T-cell (primary cell): ENCODE results near the gene SLC15A4. TPM values are rescaled to one million over a fixed set of nuclear protein-coding genes. Genes with fewer than 3 reads are reported as not detected.

ENCODE experiments used
- ATAC-seq, 4 experiments: fragments of 200-7000 bp in 3 of 4; fragments of 150-1000 bp in 1 of 4; cut with Tn5 transposase; replicated peaks in 1 of 4; 1 replicate in 3 of 4; 2 replicates in 1 of 4; pipeline ENCODE4 v1.10.0; 2021; ENCODE audit warnings: moderate library complexity in 3 of 4, mild to moderate bottlenecking in 2 of 4, moderate number of reproducible peaks in 1 of 4
- CTCF ChIA-PET, 2 donors: fragments of 300-600 bp; sonication (Branson Sonifier 250); formaldehyde crosslinking; loops; one replicate each; lab custom pipeline; 2022; ENCODE audit warnings: antibody characterized with exemption in 2 of 2; lab: Charles Lee
- POLR2A ChIA-PET, 2 donors: fragments of 300-600 bp; sonication (Branson Sonifier 250); formaldehyde crosslinking; loops; one replicate each; lab custom pipeline; 2022; ENCODE audit warnings: antibody characterized with exemption in 2 of 2; lab: Charles Lee
- DNase-seq, 35 experiments: peaks; one replicate each; pipeline versions ENCODE4 v3.0.0 to v3.0.0-alpha.2; 2013 to 2023
- H3K27ac ChIP-seq: one replicate; pipeline ENCODE4 v1.5.1; 2013; ENCODE audit warnings: low read length
- H3K27me3 ChIP-seq, 2 experiments: replicated peaks in 1 of 2; 1 replicate in 1 of 2; 2 replicates in 1 of 2; pipeline versions ENCODE4 v1.6.1 to v1.7.0; 2013; ENCODE audit warnings: low read length in 1 of 2, mixed read lengths in 1 of 2; ENCODE audit not compliant: control insufficient read depth in 2 of 2, insufficient read depth in 2 of 2; ENCODE audit errors: extremely low read depth in 1 of 2
- H3K36me3 ChIP-seq, 2 donors: 1 replicate in 1 of 2; 2 replicates in 1 of 2; pipeline versions ENCODE4 v1.6.1 to v1.7.0; 2013; ENCODE audit warnings: low read length in 1 of 2; ENCODE audit not compliant: control insufficient read depth in 2 of 2, insufficient read depth in 1 of 2; ENCODE audit errors: extremely low read depth in 1 of 2
- H3K4me1 ChIP-seq, 2 experiments: 1 replicate in 1 of 2; 2 replicates in 1 of 2; pipeline versions ENCODE4 v1.6.1 to v1.7.0; 2013; ENCODE audit warnings: low read length in 2 of 2, mixed read lengths in 1 of 2; ENCODE audit not compliant: insufficient read depth in 2 of 2, control insufficient read depth in 1 of 2; ENCODE audit errors: extremely low read depth in 1 of 2
- H3K4me3 ChIP-seq, 2 donors: 1 replicate in 1 of 2; 2 replicates in 1 of 2; pipeline versions ENCODE4 v1.5.1 to v1.7.0; 2013; ENCODE audit warnings: mild to moderate bottlenecking in 2 of 2, low read length in 1 of 2, moderate library complexity in 1 of 2; ENCODE audit not compliant: control insufficient read depth in 1 of 2; ENCODE audit errors: extremely low read depth in 1 of 2
- H3K9me3 ChIP-seq: 2 replicates; pipeline ENCODE4 v1.7.0; 2013
- H3K27ac Mint-ChIP-seq, 2 donors: one replicate each; pipeline ENCODE4 v1.8.0; 2020 to 2021; ENCODE audit warnings: mild to moderate bottlenecking in 2 of 2, mixed read lengths in 2 of 2
- H3K27me3 Mint-ChIP-seq, 2 donors: one replicate each; pipeline ENCODE4 v1.8.0; 2021 to 2022; ENCODE audit warnings: mixed read lengths in 2 of 2
- H3K36me3 Mint-ChIP-seq: one replicate; pipeline ENCODE4 v1.8.0; 2021; ENCODE audit warnings: mixed read lengths
- H3K4me1 Mint-ChIP-seq, 3 donors: one replicate each; pipeline ENCODE4 v1.8.0; 2020 to 2022; ENCODE audit warnings: mixed read lengths in 3 of 3, mild to moderate bottlenecking in 1 of 3
- H3K4me3 Mint-ChIP-seq, 3 donors: one replicate each; pipeline ENCODE4 v1.8.0; 2020 to 2022; ENCODE audit warnings: mild to moderate bottlenecking in 3 of 3, mixed read lengths in 3 of 3, moderate library complexity in 3 of 3
- H3K9me3 Mint-ChIP-seq, 3 donors: one replicate each; pipeline ENCODE4 v1.8.0; 2020 to 2022; ENCODE audit warnings: mixed read lengths in 3 of 3
- whole genome bisulfite sequencing: methylation state at CpG from one replicate; pipeline ENCODE4 v1.1.5; 2013; ENCODE audit warnings: missing lambda C conversion rate; ENCODE audit not compliant: insufficient coverage; 5-methylcytosine and 5-hydroxymethylcytosine counted together
- total RNA-seq, 35 experiments: library from RNA in 6 of 35; stranded (reverse) in 6 of 35; fragments of 120-200 nt in 1 of 35; gene quantifications; one replicate each; pipeline versions ENCODE4 v1.2.1 to v1.2.4 and lab custom pipeline; 2013 to 2026

Gene SLC15A4
- total RNA-seq, 5 donors from 2014 or later (not counting 1 experiment from before 2014, with no cell fraction given): 17.6 to 31.0 (median 20.9) TPM

- DNase-seq (no peak), ATAC-seq (no peak)
- Histone ChIP-seq H3K9me3 (no peaks in the 10 kb centered on the region), H3K4me3 (no peak overlapping the region), H3K27ac (peak overlapping the region; percentile 38), H3K4me1 (peaks cover 0 to 62% of the 10 kb centered on the region in 2 experiments), H3K27me3 (no peaks in the 10 kb centered on the region), H3K36me3 (peaks cover 11 to 23% of the 10 kb centered on the region in 2 donors)
- Mint-ChIP-seq H3K9me3 (no peaks in the 10 kb centered on the region), H3K27me3 (no peaks in the 10 kb centered on the region), H3K4me3 (no peak overlapping the region), H3K36me3 (peaks cover 56% of the 10 kb centered on the region), H3K27ac (no peak overlapping the region), H3K4me1 (peaks cover 12 to 55% (median 39%) of the 10 kb centered on the region in 3 donors)
- WGBS: 100% methylated on average over 10 of the region's 17 CpGs
- ChIA-PET CTCF (interaction anchor here in 1 of 2 donors (1.1 kb wide), 1 partner anchor 10 kb away, joined by 3 read pairs; no protein-coding TSS in a partner anchor), POLR2A (interaction anchor here in 1 of 2 donors (0.6 kb wide), 1 partner anchor 18 kb away, joined by 3 read pairs; no protein-coding TSS in a partner anchor)
Measured at GRCh38 chr12:128792881-128793280, 30.9 kb downstream of the SLC15A4 start.

GRCh38 chr12:128792398-128792797 lies 31.4 kb downstream of the SLC15A4 start:
- POLR2A ChIA-PET: no interaction called here
- 73% methylated on average over 7 of the region's 15 CpGs for WGBS
- no peak for DNase-seq

GRCh38 chr12:128791395-128792322 lies 32.1 kb downstream of the SLC15A4 start:
- H3K27ac Mint-ChIP-seq: no peak overlapping the region
- Histone ChIP-seq H3K9me3 (no peaks in the 10 kb centered on the region), H3K36me3 (peaks cover 11 to 23% of the 10 kb centered on the region in 2 donors), H3K4me1 (peaks cover 0 to 50% of the 10 kb centered on the region in 2 experiments), H3K4me3 (no peak overlapping the region), H3K27me3 (no peaks in the 10 kb centered on the region), H3K27ac (peak overlapping the region; percentile 70)
- H3K4me3 Mint-ChIP-seq: no peak overlapping the region
- no peaks in the 10 kb centered on the region for H3K27me3 Mint-ChIP-seq
- ChIA-PET CTCF (no interaction called here), POLR2A (no interaction called here)
- peaks cover 12 to 46% (median 28%) of the 10 kb centered on the region in 3 donors for H3K4me1 Mint-ChIP-seq
- WGBS: 84% methylated on average over 13 of the region's 24 CpGs
- ATAC-seq (peak in 1 of 4 experiments; percentile 34), DNase-seq (peak in 5 of 35 experiments; percentile 16 to 34 (median 27))
- no peaks in the 10 kb centered on the region for H3K9me3 Mint-ChIP-seq
- H3K36me3 Mint-ChIP-seq: peaks cover 47% of the 10 kb centered on the region

More at GRCh38 chr12:128792398-128792797, 31.4 kb downstream of the SLC15A4 start:
- ATAC-seq: no peak
- no peaks in the 10 kb centered on the region for H3K9me3 Mint-ChIP-seq
- H3K27ac Mint-ChIP-seq: no peak overlapping the region
- H3K27ac ChIP-seq: peak overlapping the region; percentile 70
- peaks cover 53% of the 10 kb centered on the region for H3K36me3 Mint-ChIP-seq
- no peak overlapping the region for H3K4me3 ChIP-seq
- H3K27me3 ChIP-seq: no peaks in the 10 kb centered on the region
- CTCF ChIA-PET: no interaction called here
- H3K4me3 Mint-ChIP-seq: no peak overlapping the region
- H3K36me3 ChIP-seq: peaks cover 11 to 23% of the 10 kb centered on the region in 2 donors
- H3K4me1 Mint-ChIP-seq: peaks cover 12 to 53% (median 34%) of the 10 kb centered on the region in 3 donors
- H3K4me1 ChIP-seq: peaks cover 0 to 57% of the 10 kb centered on the region in 2 experiments
- no peaks in the 10 kb centered on the region for H3K9me3 ChIP-seq
- no peaks in the 10 kb centered on the region for H3K27me3 Mint-ChIP-seq

GRCh38 chr12:128790653-128791373 lies 32.9 kb downstream of the SLC15A4 start:
- H3K27ac Mint-ChIP-seq: peak overlapping the region in 1 of 2 donors; percentile 37
- Histone ChIP-seq H3K36me3 (peaks cover 11 to 22% of the 10 kb centered on the region in 2 donors), H3K27ac (peak overlapping the region; percentile 70), H3K27me3 (no peaks in the 10 kb centered on the region), H3K4me1 (peaks cover 0 to 42% of the 10 kb centered on the region in 2 experiments), H3K9me3 (no peaks in the 10 kb centered on the region), H3K4me3 (no peak overlapping the region)
- no peaks in the 10 kb centered on the region for H3K27me3 Mint-ChIP-seq
- ATAC-seq: no peak
- CTCF ChIA-PET: no interaction called here
- no peak for DNase-seq
- peaks cover 8 to 37% (median 20%) of the 10 kb centered on the region in 3 donors for H3K4me1 Mint-ChIP-seq
- WGBS: 98% methylated on average over 8 of the region's 15 CpGs
- no peak overlapping the region for H3K4me3 Mint-ChIP-seq
- no peaks in the 10 kb centered on the region for H3K9me3 Mint-ChIP-seq
- H3K36me3 Mint-ChIP-seq: peaks cover 41% of the 10 kb centered on the region
- POLR2A ChIA-PET: no interaction called here

- Mint-ChIP-seq H3K36me3 (peaks cover 37% of the 10 kb centered on the region), H3K27me3 (no peaks in the 10 kb centered on the region), H3K4me3 (no peak overlapping the region), H3K9me3 (no peaks in the 10 kb centered on the region), H3K27ac (no peak overlapping the region), H3K4me1 (peaks cover 6 to 32% (median 14%) of the 10 kb centered on the region in 3 donors)
- DNase-seq (no peak), ATAC-seq (no peak)
- CTCF ChIA-PET: no interaction called here
- Histone ChIP-seq H3K9me3 (no peaks in the 10 kb centered on the region), H3K27ac (no peak overlapping the region), H3K4me1 (peaks cover 0 to 36% of the 10 kb centered on the region in 2 experiments), H3K27me3 (no peaks in the 10 kb centered on the region), H3K4me3 (no peak overlapping the region), H3K36me3 (peaks cover 10 to 16% of the 10 kb centered on the region in 2 donors)
- 84% methylated on average over 8 of the region's 11 CpGs for WGBS
- POLR2A ChIA-PET: no interaction called here
Measured at GRCh38 chr12:128790221-128790620, 33.5 kb downstream of the SLC15A4 start.

- H3K9me3 Mint-ChIP-seq: no peaks in the 10 kb centered on the region
- WGBS: 59% methylated on average over 9 of the region's 12 CpGs
- ChIA-PET CTCF (interaction anchor here in 1 of 2 donors (0.7 kb wide), 1 partner anchor 258 kb away, joined by 3 read pairs; no protein-coding TSS in a partner anchor), POLR2A (no interaction called here)
- no peak overlapping the region for H3K27ac Mint-ChIP-seq
- Histone ChIP-seq H3K4me1 (peaks cover 0 to 28% of the 10 kb centered on the region in 2 experiments), H3K27ac (no peak overlapping the region), H3K4me3 (no peak overlapping the region), H3K27me3 (no peaks in the 10 kb centered on the region), H3K36me3 (peaks cover 8 to 14% of the 10 kb centered on the region in 2 donors), H3K9me3 (no peaks in the 10 kb centered on the region)
- no peak for DNase-seq
- no peak overlapping the region for H3K4me3 Mint-ChIP-seq
- no peaks in the 10 kb centered on the region for H3K27me3 Mint-ChIP-seq
- H3K4me1 Mint-ChIP-seq: peaks cover 0 to 25% (median 6%) of the 10 kb centered on the region in 3 donors
- H3K36me3 Mint-ChIP-seq: peaks cover 31% of the 10 kb centered on the region
- ATAC-seq: no peak
Measured at GRCh38 chr12:128789356-128789929, 34.3 kb downstream of the SLC15A4 start.
